Measurements from ENCODE around the gene VCAN. TPM values are rescaled to one million over a fixed set of nuclear protein-coding genes. Genes with fewer than 3 reads are reported as not detected.

VCAN gene
- total and polyA plus RNA-seq, 8 donors: 0.84 to 69.4 (median 2.0) TPM

DNA sequence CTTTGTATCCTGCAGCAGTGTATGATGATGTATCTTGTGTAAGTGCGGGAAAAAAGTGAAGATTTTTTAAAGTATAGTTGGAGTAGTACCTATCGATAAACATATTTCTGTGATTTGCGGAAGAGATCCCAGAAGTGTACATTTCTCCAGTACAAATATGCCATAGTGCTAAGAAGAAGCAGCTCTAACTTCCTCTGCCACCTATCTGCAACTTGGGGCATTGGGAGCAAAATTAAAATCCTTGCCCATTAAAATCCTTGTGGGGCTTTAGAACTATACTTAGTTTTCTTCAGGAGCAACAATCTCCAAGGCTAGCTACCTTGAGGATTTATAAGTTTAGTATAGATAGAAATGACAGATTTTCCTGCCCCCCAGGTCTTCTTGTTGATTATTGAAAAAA is 123.7 kb downstream of the VCAN start:
- no peak for FAIRE-seq
- Histone ChIP-seq H3K9me3 (no peaks in the 10 kb centered on the region), H3K27me3 (no peaks in the 10 kb centered on the region), H3K4me3 (no peak overlapping the region), H3K27ac (no peak overlapping the region), H3K36me3 (no peaks in the 10 kb centered on the region), H3K4me1 (no peaks in the 10 kb centered on the region)
- TF ChIP-seq CTCF (IDR thresholded peaks at IDR 0.05): no peak
- ATAC-seq: no peak
- intact Hi-C loops (cut with DNase I): no loop called here
- WGBS, 2 donors: 96 to 97% methylated on average over 3 of the region's 3 CpGs
- DNase-seq: no peak

DNA sequence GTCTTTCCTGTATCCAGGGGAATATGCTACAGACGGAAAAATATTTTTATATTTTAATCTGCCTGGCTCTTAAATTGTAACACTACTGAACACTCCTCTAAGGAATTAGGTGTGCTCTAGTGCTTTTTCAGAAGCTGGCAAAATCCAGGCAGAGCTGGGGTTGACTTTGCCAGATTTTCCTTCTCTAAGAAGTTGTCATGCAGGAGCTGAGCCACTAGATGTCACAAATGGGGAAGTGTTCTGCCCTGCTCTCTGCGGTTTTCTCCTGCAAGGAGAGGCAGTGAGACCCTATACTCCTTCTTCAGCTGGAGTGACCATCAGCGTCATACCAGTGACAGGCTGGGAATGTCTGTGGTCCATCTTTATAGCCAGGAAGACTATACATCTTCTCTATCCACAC is 136.6 kb downstream of the VCAN start:
- no peaks in the 10 kb centered on the region for H3K9me3 ChIP-seq
- H3K4me3 ChIP-seq: no peak overlapping the region
- no peaks in the 10 kb centered on the region for H3K4me1 ChIP-seq
- DNase-seq: peak in 2 of 6 donors; percentile 4 to 18
- H3K36me3 ChIP-seq: no peaks in the 10 kb centered on the region
- WGBS, 2 donors: 8 to 12% methylated on average over 3 of the region's 3 CpGs
- FAIRE-seq: no peak
- TF ChIP-seq CTCF (IDR thresholded peaks at IDR 0.05): peak in 1 of 4 donors; percentile 21
- H3K27ac ChIP-seq: no peak overlapping the region
- H3K27me3 ChIP-seq: no peaks in the 10 kb centered on the region
- intact Hi-C loops (cut with DNase I): no loop called here
- peak in 3 of 4 donors; percentile 61 to 80 (median 73) for ATAC-seq

DNA sequence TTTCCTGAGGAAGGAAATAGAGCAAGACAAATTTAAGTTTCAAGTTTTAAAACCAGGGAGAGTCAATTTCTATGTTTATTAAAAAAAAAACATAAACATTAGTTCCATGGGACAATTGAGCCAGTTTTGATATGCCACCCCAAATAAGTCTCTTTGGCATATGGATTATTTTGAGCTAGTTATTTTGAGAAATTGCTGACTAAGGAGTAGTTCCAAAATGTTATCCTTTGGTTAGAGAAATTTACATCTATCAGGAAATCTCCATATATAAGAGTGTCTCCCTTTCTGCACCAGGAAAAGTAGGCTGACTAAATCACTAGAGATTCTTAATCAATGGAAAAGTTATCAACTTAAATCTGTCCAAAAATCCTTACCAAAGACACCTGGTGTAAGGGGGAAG is 143.3 kb downstream of the VCAN start:
- no peak for TF ChIP-seq CTCF (IDR thresholded peaks at IDR 0.05)

GRCh38 chr5:83628360-83628759 is 156.8 kb downstream of the VCAN start:
- FAIRE-seq (no peak), DNase-seq (no peak), ATAC-seq (no peak)
- Histone ChIP-seq H3K4me1 (no peaks in the 10 kb centered on the region), H3K36me3 (no peaks in the 10 kb centered on the region), H3K4me3 (no peak overlapping the region), H3K27me3 (no peaks in the 10 kb centered on the region), H3K9me3 (no peaks in the 10 kb centered on the region), H3K27ac (no peak overlapping the region)
- intact Hi-C loops (cut with DNase I): no loop called here
- TF ChIP-seq CTCF (IDR thresholded peaks at IDR 0.05): no peak
- WGBS, 2 donors: 34 to 44% methylated on average over 2 of the region's 2 CpGs

More for the DNA sequence above, 143.3 kb downstream of the VCAN start:
- ATAC-seq (no peak), FAIRE-seq (no peak), DNase-seq (no peak)
- H3K9me3 ChIP-seq: no peaks in the 10 kb centered on the region
- no peaks in the 10 kb centered on the region for H3K4me1 ChIP-seq
- no peak overlapping the region for H3K27ac ChIP-seq
- H3K4me3 ChIP-seq: no peak overlapping the region
- no peaks in the 10 kb centered on the region for H3K27me3 ChIP-seq
- intact Hi-C loops (cut with DNase I): no loop called here
- H3K36me3 ChIP-seq: no peaks in the 10 kb centered on the region

Other genes with a start within 250 kb of the VCAN start
- not detected for gene HAPLN1, start 249.1 kb downstream of the VCAN start, total RNA-seq
- under 1 TPM in 1 of 2 donors, not detected in 1; 0.02 TPM for gene HAPLN1, start 249.1 kb downstream of the VCAN start, polyA plus RNA-seq